GM18868 (cell line): Measurements from ENCODE around the gene SUGCT.

Experiments
- ATAC-seq: cut with Tn5 transposase; IDR thresholded peaks from one replicate; pipeline ENCODE4 v1.9.1; 2021; ENCODE audit warnings: mild to moderate bottlenecking, moderate library complexity; ENCODE audit not compliant: unreplicated experiment

Gene SUGCT

GRCh38 chr7:40839881-40840280 lies 705.1 kb downstream of the SUGCT start:
- ATAC-seq: no peak

- ATAC-seq: no peak
Measured at GRCh38 chr7:40840990-40841389, 706.2 kb downstream of the SUGCT start.

- ATAC-seq: no peak
Measured at GRCh38 chr7:40842641-40843040, 707.8 kb downstream of the SUGCT start.

GRCh38 chr7:40843338-40843985 lies 708.7 kb downstream of the SUGCT start:
- no peak for ATAC-seq

- no peak for ATAC-seq
Measured at GRCh38 chr7:40845943-40846342, 711.1 kb downstream of the SUGCT start.

- ATAC-seq: no peak
Measured at GRCh38 chr7:40847921-40848320, 713.1 kb downstream of the SUGCT start.

GRCh38 chr7:40848541-40849221 lies 713.9 kb downstream of the SUGCT start:
- no peak for ATAC-seq

GRCh38 chr7:40850017-40850416 lies 715.2 kb downstream of the SUGCT start:
- ATAC-seq: no peak

GRCh38 chr7:40851001-40851400 lies 716.2 kb downstream of the SUGCT start:
- ATAC-seq: no peak

- no peak for ATAC-seq
Measured at GRCh38 chr7:40859076-40859475, 724.3 kb downstream of the SUGCT start.

- ATAC-seq: no peak
Measured at GRCh38 chr7:40859965-40860543, 725.2 kb downstream of the SUGCT start.

GRCh38 chr7:40865441-40866233 lies 730.8 kb downstream of the SUGCT start:
- no peak for ATAC-seq

GRCh38 chr7:40866601-40867000 lies 731.8 kb downstream of the SUGCT start:
- ATAC-seq: no peak

GRCh38 chr7:40870108-40870507 lies 735.3 kb downstream of the SUGCT start:
- ATAC-seq: no peak

- no peak for ATAC-seq
Measured at GRCh38 chr7:40873248-40873647, 738.4 kb downstream of the SUGCT start.

- ATAC-seq: no peak
Measured at GRCh38 chr7:40874756-40875155, 740.0 kb downstream of the SUGCT start.

- ATAC-seq: no peak
Measured at GRCh38 chr7:40876601-40877000, 741.8 kb downstream of the SUGCT start.

GRCh38 chr7:40879941-40880543 lies 745.2 kb downstream of the SUGCT start:
- ATAC-seq: no peak

- ATAC-seq: no peak
Measured at GRCh38 chr7:40880581-40880980, 745.8 kb downstream of the SUGCT start.

- no peak for ATAC-seq
Measured at GRCh38 chr7:40881405-40881926, 746.7 kb downstream of the SUGCT start.
